ENCODE data around the gene H1-8.

DNA sequence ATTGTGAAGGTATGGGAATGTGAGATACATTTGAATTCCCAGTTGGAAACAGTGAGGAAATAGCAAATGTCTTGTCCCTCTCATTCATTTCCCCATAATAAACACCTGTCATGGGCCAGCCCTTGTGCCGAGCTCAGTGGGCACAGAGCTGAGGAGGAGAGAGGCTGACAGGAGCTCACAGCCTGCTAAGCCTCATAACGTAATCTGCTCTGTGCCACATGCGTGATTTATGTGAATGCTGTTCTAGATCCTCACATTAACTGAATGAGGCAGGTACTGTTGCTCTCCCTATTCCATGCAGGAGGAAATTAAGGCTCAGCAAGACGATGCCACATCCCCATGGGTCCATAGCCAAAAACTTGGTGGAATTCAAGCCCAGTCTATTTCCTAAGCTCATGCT lies 49.8 kb upstream of the H1-8 start:
- TF ChIP-seq YY1 (IDR thresholded peaks at IDR 0.05; ENCODE audit: insufficient read depth, insufficient read length) (no peak), ZNF274 (IDR thresholded peaks at IDR 0.05; ENCODE audit: low read depth, low read length) (no peak)

Data from NT2/D1 (cell line).